Ammon's horn (tissue), 1 donor: ENCODE measurements around the gene RAPSN.

Experiments
- DNase-seq: peaks from one replicate; pipeline ENCODE4 v3.0.0-alpha.2; 2016; ENCODE audit warnings: low spot score

Gene RAPSN

GRCh38 chr11:47433157-47433556 is 15.8 kb downstream of the RAPSN start:
- no peak for DNase-seq

DNA sequence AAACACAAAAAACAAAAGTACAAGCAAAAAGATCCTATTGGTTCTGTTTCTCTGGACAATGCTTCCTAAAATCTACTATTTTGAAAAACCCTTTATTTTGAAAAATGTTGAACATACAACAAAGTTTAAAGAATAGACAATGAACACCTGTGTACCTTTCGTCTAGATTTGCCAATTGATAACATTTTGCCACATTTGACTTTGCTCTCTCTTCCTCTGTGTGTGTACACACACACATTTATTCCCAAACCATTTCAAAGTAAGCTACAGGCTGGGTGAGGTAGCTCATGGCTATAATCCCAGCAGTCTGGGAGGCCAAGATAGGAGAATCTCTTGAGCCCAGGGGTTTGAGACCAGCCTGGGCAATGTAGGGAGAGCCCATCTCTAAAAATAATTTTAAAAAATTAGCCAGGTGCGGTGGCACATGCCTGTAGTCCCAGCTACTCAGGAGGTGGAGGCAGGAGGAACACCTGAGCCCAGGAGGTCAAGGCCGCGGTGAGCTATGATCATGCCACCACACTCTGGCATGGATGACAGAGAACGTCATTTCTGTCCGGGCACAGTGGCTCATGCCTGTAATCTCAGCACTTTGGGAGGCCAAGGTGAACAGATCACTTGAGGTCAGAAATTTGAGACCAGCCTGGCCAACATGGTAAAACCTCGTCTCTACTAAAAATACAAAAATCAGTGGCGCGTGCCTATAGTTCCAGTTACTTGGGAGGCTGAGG is 17.4 kb downstream of the RAPSN start:
- DNase-seq = no peak

- no peak for DNase-seq
Measured at GRCh38 chr11:47430524-47430923, 18.4 kb downstream of the RAPSN start.

DNA sequence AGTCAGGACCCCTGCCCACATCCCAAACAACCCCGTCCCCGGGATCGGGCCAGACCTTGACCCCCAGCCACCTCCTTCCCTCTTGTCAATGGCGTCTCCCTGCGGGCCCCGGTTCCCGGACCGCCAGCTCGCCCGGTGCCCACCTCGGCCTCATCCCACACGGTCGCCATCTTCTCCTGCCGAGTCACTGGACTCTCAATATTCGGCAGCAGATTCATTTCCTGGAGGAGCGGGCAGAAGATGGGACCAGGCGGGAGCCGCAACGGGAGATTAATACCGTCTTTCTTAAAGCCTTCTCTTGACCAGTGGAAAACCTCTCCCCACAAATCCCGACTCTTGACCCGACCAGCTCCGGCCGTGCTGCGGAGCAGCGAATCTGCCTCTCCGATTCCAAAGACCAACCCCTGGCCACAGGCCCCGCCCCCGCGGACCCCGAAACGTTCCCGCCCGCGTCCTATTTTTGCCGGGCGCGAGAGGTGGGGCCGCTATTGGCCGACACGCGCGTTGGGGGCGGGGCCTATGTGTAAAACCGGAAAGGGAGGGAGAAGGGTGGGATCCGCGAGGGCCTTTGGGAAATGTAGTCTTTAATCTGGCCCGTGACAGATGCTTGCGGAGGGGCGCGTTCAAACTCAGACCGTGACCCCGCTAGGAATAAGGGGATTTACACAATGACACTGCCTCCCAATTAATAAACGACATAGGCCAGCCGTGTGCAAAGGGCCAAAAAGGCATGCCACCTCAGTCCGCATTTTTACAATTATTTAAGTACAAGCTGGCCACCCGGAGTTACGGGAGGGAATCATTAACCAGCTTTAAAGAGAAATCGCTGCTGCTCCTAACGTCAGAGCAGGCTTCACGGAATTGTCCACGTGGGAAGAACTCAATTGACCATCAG is 22.6 kb downstream of the RAPSN start, which contains the start of gene PSMC3:
Gene PSMC3, minus strand, starts transcription at position 378 of the 895 bp plus-strand sequence. Its CDS starts 160 bp downstream, at position 218.
- peak; percentile 98 for DNase-seq

DNA sequence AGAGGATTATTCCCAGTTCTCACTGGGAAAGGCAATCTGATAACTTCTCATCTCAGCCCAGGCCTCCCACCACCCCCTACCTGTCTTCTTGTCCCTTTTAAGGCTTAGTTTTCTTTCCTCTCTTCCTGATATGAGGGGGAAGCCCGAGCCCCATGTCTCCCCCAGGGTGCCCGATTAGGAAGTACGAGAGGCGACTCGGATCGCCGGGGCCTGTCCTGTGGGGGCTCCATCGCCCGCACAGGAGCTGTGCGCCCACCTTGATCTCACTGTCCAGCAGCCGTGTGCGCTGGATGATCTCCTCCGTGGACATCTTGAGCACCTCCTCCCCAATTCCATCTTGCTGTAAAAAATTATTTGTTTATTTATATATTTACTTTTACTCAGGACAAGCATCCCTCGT is 23.3 kb downstream of the RAPSN start:
- no peak for DNase-seq

GRCh38 chr11:47418454-47419259 is 30.3 kb downstream of the RAPSN start:
- DNase-seq = no peak

DNA sequence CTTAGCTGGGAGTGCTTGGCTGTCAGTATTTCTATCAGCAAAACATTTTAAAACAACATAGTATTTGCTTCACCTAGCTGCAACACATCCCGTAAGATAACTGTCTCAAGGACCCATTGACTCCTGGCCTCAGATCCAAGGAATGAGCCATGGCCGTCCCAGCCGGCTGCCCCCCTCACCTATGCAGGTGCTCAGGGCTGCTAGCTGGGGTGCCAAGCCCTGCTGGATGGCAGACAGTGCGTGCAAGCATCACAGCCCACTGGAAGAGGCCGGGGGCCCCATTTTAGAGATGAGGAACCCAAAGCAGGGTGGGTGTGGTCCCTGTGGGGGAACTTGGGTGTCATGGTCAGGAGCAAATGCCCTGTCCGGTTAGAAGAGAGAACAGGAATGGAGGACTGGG is 31.2 kb downstream of the RAPSN start:
- no peak for DNase-seq

DNA sequence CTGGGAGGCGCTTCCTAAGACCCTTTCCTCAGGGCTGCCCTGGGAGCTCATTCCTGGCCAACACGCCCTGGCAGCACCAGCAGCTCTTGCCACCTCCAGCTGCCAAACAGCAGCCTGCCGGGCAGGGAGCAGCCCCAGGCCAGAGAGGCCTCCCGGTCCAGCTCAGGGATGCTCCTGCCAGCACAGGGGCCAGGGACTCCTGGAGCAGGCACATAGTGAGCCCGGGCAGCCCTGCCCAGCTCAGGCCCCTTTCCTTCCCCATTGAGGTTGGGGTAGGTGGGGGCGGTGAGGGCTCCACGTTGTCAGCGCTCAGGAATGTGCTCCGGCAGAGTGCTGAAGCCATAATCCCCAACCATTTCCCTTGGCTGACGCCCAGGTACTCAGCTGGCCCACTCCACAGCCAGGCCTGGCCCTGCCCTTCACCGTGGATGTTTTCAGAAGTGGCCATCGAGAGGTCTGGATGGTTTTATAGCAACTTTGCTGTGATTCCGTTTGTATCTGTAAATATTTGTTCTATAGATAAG is 32.9 kb downstream of the RAPSN start:
- no peak for DNase-seq

DNA sequence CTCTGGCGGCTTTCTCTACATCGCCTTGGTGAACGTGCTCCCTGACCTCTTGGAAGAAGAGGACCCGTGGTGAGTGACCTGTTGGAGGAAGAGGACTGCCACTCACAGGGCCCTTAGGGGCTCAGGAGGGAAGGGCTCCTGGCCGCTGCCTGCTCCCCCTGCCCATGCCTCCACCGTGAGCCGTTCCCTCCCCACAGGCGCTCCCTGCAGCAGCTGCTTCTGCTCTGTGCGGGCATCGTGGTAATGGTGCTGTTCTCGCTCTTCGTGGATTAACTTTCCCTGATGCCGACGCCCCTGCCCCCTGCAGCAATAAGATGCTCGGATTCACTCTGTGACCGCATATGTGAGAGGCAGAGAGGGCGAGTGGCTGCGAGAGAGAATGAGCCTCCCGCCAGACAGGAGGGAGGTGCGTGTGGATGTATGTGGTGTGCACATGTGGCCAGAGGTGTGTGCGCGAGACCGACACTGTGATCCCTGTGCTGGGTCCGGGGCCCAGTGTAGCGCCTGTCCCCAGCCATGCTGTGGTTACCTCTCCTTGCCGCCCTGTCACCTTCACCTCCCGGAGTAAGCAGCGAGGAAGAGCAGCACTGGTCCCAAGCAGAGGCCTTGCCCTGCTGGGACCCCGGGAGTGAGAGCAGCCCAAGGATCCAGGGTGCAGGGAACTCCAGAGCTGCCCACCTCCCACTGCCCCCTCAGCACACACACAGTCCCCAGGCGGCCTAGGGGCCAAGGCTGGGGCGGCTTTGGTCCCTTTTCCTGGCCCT is 33.7 kb downstream of the RAPSN start:
- DNase-seq = no peak

GRCh38 chr11:47414685-47415070 is 34.3 kb downstream of the RAPSN start:
- DNase-seq = no peak

DNA sequence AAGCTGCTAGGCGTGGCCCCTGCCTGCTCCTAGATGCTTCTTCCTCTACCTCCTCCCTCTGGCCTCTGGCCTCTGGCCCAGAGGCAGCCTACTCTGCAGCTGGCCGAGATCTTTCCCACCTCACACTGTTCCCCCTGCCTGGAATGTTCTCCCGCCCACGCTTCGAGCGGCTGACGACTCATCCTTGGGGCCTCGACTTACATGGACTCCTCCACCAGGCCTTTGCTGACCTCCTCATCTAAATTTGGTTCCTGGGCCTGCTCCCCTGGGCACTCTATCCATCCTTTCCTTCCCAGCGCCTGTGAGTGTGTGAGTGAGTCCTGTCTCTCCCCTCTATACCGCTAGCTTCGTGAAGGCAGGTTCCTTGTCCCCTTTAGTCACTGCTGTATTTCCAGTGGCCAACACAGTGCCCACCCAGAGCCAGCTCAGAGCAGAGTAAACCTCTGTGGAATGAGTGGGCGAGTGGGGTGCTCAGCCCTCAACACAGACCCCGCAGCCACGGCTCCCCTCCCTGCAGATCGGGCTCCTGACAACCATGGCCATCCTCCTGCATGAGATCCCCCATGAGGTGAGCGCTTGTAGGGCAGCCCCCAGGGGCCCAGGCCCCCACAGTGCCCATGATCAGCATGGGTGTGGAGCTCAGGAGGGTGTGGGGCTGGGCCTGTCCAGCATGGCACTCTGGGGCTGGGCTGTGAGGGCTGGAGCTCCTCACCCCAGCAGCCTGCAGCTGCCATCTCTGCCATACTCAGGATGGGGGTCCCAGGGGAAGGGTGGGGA is 34.8 kb downstream of the RAPSN start:
- no peak for DNase-seq

DNA sequence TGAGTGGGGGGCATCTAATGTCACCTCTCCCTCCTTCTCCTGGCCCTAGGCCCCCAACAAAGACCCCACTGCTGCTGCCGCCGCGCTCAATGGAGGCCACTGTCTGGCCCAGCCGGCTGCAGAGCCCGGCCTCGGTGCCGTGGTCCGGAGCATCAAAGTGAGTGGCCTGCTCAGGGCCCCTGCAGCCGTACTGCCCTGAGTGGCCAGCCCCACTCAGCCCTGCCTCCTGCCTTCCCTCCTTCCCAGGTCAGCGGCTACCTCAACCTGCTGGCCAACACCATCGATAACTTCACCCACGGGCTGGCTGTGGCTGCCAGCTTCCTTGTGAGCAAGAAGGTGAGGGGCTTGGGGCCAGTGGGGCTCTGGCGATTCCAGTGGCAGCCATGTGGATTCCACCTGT is 35.6 kb downstream of the RAPSN start:
- no peak for DNase-seq

DNA sequence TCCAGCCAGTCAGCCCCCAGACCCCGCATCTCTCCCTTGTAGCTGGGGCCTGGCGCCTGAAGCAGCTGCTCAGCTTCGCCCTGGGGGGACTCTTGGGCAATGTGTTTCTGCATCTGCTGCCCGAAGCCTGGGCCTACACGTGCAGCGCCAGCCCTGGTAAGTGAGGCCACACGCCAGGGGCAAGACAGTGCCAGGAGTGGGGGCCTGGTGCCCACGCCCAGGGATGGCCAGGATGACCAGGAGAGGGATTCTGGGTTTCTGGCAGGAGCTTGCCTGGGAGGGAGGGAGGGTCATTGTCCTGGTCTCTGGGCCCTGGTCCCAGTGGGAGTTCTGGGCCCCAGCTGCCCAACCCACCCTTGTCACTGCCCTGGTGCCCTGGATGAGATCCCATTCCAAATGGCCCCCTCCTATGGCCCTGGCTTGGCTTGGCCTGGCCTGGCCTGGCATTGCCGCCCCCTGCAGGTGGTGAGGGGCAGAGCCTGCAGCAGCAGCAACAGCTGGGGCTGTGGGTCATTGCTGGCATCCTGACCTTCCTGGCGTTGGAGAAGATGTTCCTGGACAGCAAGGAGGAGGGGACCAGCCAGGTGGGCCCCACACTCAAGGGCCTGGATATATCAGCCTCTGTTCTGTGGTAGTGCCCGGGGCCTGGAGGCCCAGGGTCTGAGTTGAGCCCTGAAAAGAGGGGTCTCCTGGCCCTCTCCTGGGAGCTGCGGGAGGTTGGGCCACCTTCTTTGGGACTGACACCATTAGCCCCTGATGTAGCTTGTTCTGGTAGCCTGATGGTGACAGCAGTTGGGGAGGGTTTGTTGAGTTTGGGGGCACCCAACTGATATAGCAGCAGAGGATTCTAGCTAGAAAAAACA is 36.8 kb downstream of the RAPSN start:
- no peak for DNase-seq

DNA sequence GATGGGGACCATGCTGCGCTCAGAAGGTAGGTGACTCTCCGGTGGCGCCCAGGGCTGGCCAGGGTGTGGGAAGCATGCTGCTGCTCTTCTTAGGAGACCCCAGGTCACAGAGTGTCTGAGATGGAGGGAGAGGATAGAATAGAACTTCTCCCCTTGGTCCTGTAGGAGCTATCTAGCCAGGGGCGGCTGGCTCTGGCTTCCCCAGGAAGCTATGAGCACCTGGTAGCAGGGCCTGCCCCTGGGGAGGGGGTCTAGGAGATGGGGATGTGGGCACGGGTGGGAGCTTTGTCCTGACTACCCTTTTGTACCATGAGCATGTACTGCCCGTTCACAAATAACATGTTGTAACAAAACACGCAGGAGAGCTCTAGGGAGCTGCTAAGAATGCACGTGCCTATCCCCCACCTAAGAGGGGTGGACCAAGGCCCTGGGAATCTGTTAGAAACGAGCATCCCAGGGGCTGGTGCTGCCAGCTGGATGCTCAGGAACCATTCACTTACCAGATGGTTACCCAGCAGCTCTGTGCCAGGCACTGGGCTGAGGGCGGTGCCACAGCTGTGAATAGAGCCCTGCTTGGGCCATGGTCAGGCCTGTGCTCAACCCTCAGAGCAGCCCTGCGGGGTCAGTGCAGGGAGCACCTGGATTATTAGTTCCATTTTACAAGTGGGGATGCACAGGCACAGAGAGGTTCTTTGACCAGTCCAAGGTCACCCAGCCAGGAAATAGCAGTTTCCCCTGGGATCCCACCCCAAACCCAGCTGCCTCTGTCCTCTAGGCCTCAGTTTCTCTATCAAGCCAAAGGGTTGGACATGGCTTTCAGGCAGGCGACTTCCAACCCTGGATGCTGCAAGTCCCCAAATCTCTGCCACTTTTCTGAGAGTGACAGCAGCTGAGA is 38.3 kb downstream of the RAPSN start:
- DNase-seq = no peak

GRCh38 chr11:47409440-47410369 is 39.2 kb downstream of the RAPSN start:
- no peak for DNase-seq

DNA sequence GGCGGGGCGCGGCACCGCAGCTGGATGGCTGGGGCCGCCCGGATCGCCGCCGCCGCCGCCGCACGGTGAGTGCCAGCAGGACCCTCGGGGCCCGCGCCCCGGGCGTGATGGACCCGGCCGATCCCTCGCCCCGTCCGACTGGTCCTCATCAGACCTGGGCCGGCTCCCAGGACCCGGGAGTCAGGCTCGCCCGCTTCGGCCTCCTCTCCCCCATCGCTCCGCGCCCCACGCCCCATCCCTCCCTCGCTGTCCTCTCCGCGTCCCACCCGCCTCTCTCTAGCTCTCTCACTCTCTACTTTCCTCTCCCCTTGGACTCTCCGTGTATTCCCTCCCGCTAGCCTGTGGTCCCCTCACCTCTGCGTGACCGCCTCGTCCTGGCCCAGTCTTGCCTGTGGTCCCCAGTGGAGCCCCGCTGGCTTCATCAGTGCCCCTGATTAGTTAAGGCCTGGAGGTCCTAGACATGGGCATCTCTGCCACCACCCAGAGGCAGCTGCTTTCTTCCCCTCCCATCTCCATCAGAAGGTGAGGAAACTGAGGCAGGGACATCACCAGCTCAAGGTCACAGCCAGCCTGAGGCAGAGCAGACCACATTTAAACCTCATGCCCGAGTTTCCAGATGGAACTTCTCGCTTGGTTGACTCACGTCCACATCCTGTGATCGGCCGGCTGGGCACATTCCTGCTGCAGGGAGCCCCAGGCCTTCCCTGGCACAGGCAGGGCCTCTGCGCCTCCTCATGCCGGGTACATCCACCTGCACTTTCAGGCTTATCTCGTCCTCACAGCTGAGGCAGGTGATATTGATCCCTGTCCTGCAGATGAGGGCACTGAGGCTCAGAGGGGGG is 40.1 kb downstream of the RAPSN start:
- no peak for DNase-seq
